SU-DHL-6 (cell line): Measurements from ENCODE around the gene TMPRSS4.

Experiments
- CTCF ChIP-seq: fragments of 200-600 bp; sonication (generic); IDR thresholded peaks from one replicate; pipeline ENCODE4 v1.5.1; 2017; ENCODE audit warnings: antibody characterized with exemption, mild to moderate bottlenecking, low read length, moderate library complexity; ENCODE audit not compliant: insufficient read depth, poor library complexity, severe bottlenecking
- EZH2phosphoT487 ChIP-seq: fragments of 200-600 bp; sonication (generic), shearing (Covaris generic); conservative IDR thresholded peaks from 2 replicates; pipeline ENCODE4 v1.6.1; 2018; ENCODE audit warnings: mild to moderate bottlenecking, antibody characterized with exemption, low read length, moderate library complexity, mixed read lengths

GRCh38 chr11:118046964-118047700, 29.7 kb upstream of the TMPRSS4 start:
- TF ChIP-seq CTCF (no peak), EZH2phosphoT487 (no peak)
